SK-N-SH treated with all-trans-retinoic acid at 6 μM for 48 hours (cell line): ENCODE measurements around the gene RPRD1A.

Experiments used
- ATAC-seq: fragments of 200-7000 bp; cut with Tn5 transposase; 3 replicates; pipeline ENCODE4 v1.9.1; 2020; ENCODE audit warnings: mild to moderate bottlenecking, moderate library complexity
- ARNTL ChIP-seq: fragments of 450-650 bp; formaldehyde crosslinking; IDR thresholded peaks from 2 replicates; pipeline ENCODE4 v1.5.0; 2020; ENCODE audit warnings: low read depth, mild to moderate bottlenecking, moderate library complexity, borderline replicate concordance
- BACH2 ChIP-seq: fragments of 250-450 bp; sonication (Bioruptor Pico); IDR thresholded peaks from 2 replicates; pipeline ENCODE4 v1.9.0; 2021; ENCODE audit warnings: mild to moderate bottlenecking, borderline replicate concordance
- CSDC2 ChIP-seq: fragments of 250-450 bp; sonication (Bioruptor Pico); IDR thresholded peaks from 2 replicates; pipeline ENCODE4 v1.5.0; 2020; ENCODE audit warnings: mild to moderate bottlenecking, moderate library complexity
- ESRRG ChIP-seq: fragments of 250-450 bp; sonication (Bioruptor Pico); IDR thresholded peaks from 2 replicates; pipeline ENCODE4 v1.6.1; 2021; ENCODE audit warnings: mild to moderate bottlenecking
- GLIS3 ChIP-seq: fragments of 250-450 bp; sonication (Bioruptor Pico); IDR thresholded peaks from 2 replicates; pipeline ENCODE4 v1.5.0; 2020; ENCODE audit warnings: mild to moderate bottlenecking, moderate library complexity
- ISL1 ChIP-seq: fragments of 250-450 bp; sonication (Bioruptor Pico); IDR thresholded peaks from 2 replicates; pipeline ENCODE4 v2.1.2; 2022; ENCODE audit warnings: mild to moderate bottlenecking, moderate library complexity
- OSR1 ChIP-seq: fragments of 250-450 bp; sonication (Bioruptor Pico); IDR thresholded peaks from 2 replicates; pipeline ENCODE4 v1.8.0; 2022; ENCODE audit warnings: moderate library complexity, mild to moderate bottlenecking, inconsistent platforms
- PPARA ChIP-seq: fragments of 250-450 bp; sonication (Bioruptor Pico); IDR thresholded peaks from 2 replicates; pipeline ENCODE4 v1.5.0; 2020; ENCODE audit warnings: mild to moderate bottlenecking, borderline replicate concordance
- RARB ChIP-seq: fragments of 250-450 bp; sonication (Bioruptor Pico); IDR thresholded peaks from 2 replicates; pipeline ENCODE4 v1.8.0; 2021; ENCODE audit warnings: mild to moderate bottlenecking, moderate library complexity
- SNAI2 ChIP-seq: fragments of 250-450 bp; sonication (Bioruptor Pico); IDR thresholded peaks from 2 replicates; pipeline ENCODE4 v1.5.0; 2020; ENCODE audit warnings: mild to moderate bottlenecking, moderate library complexity
- TCF4 ChIP-seq: fragments of 250-450 bp; sonication (Bioruptor Pico); IDR thresholded peaks from 2 replicates; pipeline ENCODE4 v1.8.0; 2021; ENCODE audit warnings: mild to moderate bottlenecking, moderate library complexity, borderline replicate concordance
- TOX ChIP-seq: fragments of 250-450 bp; sonication (Bioruptor Pico); IDR thresholded peaks from 2 replicates; pipeline ENCODE4 v1.8.0; 2021; ENCODE audit warnings: mild to moderate bottlenecking, moderate library complexity, borderline replicate concordance
- ZC3H10 ChIP-seq: fragments of 250-450 bp; sonication (Bioruptor Pico); IDR thresholded peaks from 2 replicates; pipeline ENCODE4 v1.5.1; 2021; ENCODE audit warnings: mild to moderate bottlenecking, moderate library complexity
- ZFP3 ChIP-seq: fragments of 250-450 bp; sonication (Bioruptor Pico); IDR thresholded peaks from 2 replicates; pipeline ENCODE4 v1.5.0; 2020; ENCODE audit warnings: mild to moderate bottlenecking, moderate library complexity
- ZFP30 ChIP-seq: fragments of 450-650 bp; formaldehyde crosslinking; IDR thresholded peaks from 2 replicates; pipeline ENCODE4 v1.5.0; 2022; ENCODE audit warnings: mild to moderate bottlenecking, moderate library complexity
- ZNF565 ChIP-seq: fragments of 450-650 bp; formaldehyde crosslinking; conservative IDR thresholded peaks from 2 replicates; pipeline ENCODE4 v1.5.0; 2020; ENCODE audit warnings: low read depth, mild to moderate bottlenecking, moderate library complexity
- ZNF70 ChIP-seq: fragments of 450-650 bp; formaldehyde crosslinking; IDR thresholded peaks from 2 replicates; pipeline ENCODE4 v1.5.0; 2020; ENCODE audit warnings: mild to moderate bottlenecking, moderate library complexity
- ZNF8 ChIP-seq: fragments of 450-650 bp; formaldehyde crosslinking; IDR thresholded peaks from 2 replicates; pipeline ENCODE4 v1.5.0; 2020; ENCODE audit warnings: mild to moderate bottlenecking, moderate library complexity
- TF ChIP-seq, protein P1 (sequence below): fragments of 250-450 bp; sonication (Bioruptor Pico); IDR thresholded peaks from 2 replicates; pipeline ENCODE4 v1.8.0; 2020; ENCODE audit warnings: mild to moderate bottlenecking, moderate library complexity, borderline replicate concordance
- TF ChIP-seq, protein P2 (sequence below): fragments of 250-450 bp; sonication (Bioruptor Pico); IDR thresholded peaks from 2 replicates; pipeline ENCODE4 v1.5.1; 2021; ENCODE audit warnings: mild to moderate bottlenecking, moderate library complexity
- TF ChIP-seq, protein P3 (sequence below): fragments of 250-450 bp; sonication (Bioruptor Pico); IDR thresholded peaks from 2 replicates; pipeline ENCODE4 v1.5.1; 2020; ENCODE audit warnings: low read depth, mild to moderate bottlenecking, moderate library complexity
- TF ChIP-seq, protein P4 (sequence below): fragments of 250-450 bp; sonication (Bioruptor Pico); IDR thresholded peaks from 2 replicates; pipeline ENCODE4 v1.5.0; 2020; ENCODE audit warnings: mild to moderate bottlenecking, moderate library complexity
- TF ChIP-seq, protein P5 (sequence below): fragments of 250-450 bp; sonication (Bioruptor Pico); IDR thresholded peaks from 2 replicates; pipeline ENCODE4 v1.8.0; 2021; ENCODE audit warnings: low read depth, mild to moderate bottlenecking, moderate library complexity, borderline replicate concordance

RPRD1A gene

DNA sequence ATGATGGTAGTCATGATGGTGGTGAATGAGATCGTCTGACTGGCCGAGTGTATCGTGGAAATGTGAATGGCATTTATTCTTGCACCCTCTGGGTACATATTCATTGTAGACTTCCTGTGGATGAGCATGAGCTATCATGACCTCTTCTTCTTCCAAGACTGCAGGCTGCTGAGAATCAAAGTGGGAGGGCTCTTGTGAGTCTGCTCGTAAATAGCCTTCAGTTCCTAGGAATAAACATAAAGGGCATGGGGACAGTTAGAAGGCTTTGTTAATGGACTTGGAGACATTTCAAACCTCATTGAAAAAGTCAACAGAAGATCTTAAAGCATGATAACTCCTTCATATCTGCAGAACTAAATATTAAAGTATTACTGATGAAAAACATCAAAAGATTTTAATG is 46.9 kb upstream of the RPRD1A start:
- TF ChIP-seq ISL1 (CRISPR knock-in tag): no peak
- no peak for ATAC-seq

DNA sequence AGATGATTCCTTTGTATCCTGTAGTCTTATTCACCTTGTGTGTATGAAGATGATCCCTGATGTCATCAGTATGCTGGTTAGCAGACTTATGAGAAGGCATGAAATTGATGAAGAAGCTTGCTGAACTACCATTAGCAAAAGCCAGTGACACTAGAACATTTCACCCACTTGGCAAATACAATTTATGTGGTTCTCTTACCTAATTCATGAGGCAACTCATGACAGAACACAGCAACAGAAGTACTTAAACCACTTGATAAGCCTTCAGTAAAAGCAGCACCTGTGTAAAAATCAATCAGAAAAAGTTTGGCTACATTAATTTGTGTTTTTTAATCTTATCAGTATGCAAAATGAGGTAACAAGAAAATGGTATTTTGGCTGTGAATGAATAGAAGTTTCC is 44.9 kb upstream of the RPRD1A start:
- no peak for TF ChIP-seq CSDC2 (CRISPR knock-in tag)
- TF ChIP-seq, protein P1, sequence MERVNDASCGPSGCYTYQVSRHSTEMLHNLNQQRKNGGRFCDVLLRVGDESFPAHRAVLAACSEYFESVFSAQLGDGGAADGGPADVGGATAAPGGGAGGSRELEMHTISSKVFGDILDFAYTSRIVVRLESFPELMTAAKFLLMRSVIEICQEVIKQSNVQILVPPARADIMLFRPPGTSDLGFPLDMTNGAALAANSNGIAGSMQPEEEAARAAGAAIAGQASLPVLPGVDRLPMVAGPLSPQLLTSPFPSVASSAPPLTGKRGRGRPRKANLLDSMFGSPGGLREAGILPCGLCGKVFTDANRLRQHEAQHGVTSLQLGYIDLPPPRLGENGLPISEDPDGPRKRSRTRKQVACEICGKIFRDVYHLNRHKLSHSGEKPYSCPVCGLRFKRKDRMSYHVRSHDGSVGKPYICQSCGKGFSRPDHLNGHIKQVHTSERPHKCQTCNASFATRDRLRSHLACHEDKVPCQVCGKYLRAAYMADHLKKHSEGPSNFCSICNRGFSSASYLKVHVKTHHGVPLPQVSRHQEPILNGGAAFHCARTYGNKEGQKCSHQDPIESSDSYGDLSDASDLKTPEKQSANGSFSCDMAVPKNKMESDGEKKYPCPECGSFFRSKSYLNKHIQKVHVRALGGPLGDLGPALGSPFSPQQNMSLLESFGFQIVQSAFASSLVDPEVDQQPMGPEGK (CRISPR knock-in tag): no peak
- no peak for TF ChIP-seq OSR1 (CRISPR knock-in tag)
- TF ChIP-seq, protein P2, sequence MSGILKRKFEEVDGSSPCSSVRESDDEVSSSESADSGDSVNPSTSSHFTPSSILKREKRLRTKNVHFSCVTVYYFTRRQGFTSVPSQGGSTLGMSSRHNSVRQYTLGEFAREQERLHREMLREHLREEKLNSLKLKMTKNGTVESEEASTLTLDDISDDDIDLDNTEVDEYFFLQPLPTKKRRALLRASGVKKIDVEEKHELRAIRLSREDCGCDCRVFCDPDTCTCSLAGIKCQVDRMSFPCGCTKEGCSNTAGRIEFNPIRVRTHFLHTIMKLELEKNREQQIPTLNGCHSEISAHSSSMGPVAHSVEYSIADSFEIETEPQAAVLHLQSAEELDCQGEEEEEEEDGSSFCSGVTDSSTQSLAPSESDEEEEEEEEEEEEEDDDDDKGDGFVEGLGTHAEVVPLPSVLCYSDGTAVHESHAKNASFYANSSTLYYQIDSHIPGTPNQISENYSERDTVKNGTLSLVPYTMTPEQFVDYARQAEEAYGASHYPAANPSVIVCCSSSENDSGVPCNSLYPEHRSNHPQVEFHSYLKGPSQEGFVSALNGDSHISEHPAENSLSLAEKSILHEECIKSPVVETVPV (CRISPR knock-in tag): no peak
- TF ChIP-seq, protein P3, sequence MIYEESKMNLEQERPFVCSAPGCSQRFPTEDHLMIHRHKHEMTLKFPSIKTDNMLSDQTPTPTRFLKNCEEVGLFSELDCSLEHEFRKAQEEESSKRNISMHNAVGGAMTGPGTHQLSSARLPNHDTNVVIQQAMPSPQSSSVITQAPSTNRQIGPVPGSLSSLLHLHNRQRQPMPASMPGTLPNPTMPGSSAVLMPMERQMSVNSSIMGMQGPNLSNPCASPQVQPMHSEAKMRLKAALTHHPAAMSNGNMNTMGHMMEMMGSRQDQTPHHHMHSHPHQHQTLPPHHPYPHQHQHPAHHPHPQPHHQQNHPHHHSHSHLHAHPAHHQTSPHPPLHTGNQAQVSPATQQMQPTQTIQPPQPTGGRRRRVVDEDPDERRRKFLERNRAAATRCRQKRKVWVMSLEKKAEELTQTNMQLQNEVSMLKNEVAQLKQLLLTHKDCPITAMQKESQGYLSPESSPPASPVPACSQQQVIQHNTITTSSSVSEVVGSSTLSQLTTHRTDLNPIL: no peak
- no peak for TF ChIP-seq TCF4 (CRISPR knock-in tag)
- no peak for TF ChIP-seq ZNF8 (CRISPR knock-in tag)
- TF ChIP-seq RARB: no peak
- TF ChIP-seq, protein P4, sequence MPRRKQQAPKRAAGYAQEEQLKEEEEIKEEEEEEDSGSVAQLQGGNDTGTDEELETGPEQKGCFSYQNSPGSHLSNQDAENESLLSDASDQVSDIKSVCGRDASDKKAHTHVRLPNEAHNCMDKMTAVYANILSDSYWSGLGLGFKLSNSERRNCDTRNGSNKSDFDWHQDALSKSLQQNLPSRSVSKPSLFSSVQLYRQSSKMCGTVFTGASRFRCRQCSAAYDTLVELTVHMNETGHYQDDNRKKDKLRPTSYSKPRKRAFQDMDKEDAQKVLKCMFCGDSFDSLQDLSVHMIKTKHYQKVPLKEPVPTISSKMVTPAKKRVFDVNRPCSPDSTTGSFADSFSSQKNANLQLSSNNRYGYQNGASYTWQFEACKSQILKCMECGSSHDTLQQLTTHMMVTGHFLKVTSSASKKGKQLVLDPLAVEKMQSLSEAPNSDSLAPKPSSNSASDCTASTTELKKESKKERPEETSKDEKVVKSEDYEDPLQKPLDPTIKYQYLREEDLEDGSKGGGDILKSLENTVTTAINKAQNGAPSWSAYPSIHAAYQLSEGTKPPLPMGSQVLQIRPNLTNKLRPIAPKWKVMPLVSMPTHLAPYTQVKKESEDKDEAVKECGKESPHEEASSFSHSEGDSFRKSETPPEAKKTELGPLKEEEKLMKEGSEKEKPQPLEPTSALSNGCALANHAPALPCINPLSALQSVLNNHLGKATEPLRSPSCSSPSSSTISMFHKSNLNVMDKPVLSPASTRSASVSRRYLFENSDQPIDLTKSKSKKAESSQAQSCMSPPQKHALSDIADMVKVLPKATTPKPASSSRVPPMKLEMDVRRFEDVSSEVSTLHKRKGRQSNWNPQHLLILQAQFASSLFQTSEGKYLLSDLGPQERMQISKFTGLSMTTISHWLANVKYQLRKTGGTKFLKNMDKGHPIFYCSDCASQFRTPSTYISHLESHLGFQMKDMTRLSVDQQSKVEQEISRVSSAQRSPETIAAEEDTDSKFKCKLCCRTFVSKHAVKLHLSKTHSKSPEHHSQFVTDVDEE (CRISPR knock-in tag): no peak
- no peak for TF ChIP-seq ZC3H10 (CRISPR knock-in tag)
- no peak for TF ChIP-seq ZNF565
- TF ChIP-seq ZFP30: no peak
- no peak for TF ChIP-seq TOX (CRISPR knock-in tag)
- no peak for TF ChIP-seq GLIS3 (CRISPR knock-in tag)
- no peak for TF ChIP-seq SNAI2 (CRISPR knock-in tag)
- no peak for TF ChIP-seq PPARA (CRISPR knock-in tag)
- TF ChIP-seq ZNF70 (CRISPR knock-in tag): no peak
- TF ChIP-seq, protein P5, sequence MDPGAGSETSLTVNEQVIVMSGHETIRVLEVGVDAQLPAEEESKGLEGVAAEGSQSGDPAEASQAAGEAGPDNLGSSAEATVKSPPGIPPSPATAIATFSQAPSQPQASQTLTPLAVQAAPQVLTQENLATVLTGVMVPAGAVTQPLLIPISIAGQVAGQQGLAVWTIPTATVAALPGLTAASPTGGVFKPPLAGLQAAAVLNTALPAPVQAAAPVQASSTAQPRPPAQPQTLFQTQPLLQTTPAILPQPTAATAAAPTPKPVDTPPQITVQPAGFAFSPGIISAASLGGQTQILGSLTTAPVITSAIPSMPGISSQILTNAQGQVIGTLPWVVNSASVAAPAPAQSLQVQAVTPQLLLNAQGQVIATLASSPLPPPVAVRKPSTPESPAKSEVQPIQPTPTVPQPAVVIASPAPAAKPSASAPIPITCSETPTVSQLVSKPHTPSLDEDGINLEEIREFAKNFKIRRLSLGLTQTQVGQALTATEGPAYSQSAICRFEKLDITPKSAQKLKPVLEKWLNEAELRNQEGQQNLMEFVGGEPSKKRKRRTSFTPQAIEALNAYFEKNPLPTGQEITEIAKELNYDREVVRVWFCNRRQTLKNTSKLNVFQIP: no peak

DNA sequence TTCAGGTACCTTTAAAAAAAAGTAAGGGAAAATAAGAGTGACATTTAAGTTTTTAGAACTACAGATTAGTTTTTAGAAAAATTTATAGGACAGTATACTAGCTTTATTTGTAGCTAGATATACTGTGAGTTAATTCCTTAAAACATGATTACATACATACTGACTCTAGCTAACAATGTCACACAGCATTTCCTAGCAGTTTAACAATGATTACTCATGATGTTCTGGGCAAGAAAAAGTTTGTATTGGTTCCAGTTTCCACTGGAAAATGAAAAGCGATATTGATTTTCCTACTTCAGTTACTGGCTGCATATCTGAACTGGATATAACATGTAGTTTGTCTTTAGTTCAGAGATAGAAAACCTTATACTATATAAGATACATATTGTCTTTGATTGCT is 42.4 kb upstream of the RPRD1A start:
- TF ChIP-seq TOX (CRISPR knock-in tag) (no peak), PPARA (CRISPR knock-in tag) (no peak), ZFP3 (CRISPR knock-in tag) (no peak), ESRRG (CRISPR knock-in tag) (no peak)
- TF ChIP-seq, all 23 proteins: peak for 0
- no peak for ATAC-seq

More for the DNA sequence above, 44.9 kb upstream of the RPRD1A start:
- ATAC-seq: no peak

DNA sequence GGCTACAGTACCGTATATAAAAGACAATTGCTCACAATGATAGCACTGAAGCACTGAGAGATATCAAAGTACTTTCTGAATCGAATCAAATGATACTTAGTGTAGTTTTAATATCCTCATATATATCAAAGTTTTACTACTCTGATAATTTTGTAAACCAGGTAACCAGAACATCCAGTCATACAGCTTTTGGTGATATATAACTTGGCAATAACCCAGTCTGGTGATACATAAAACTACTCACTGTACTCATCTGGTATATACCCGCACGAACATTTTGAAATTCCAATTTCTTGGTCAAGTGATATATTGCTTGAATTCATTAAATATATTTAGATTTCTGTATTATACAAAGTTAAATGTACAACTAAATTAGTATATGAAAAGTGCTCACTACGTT is 41.2 kb upstream of the RPRD1A start:
- no peak for ATAC-seq
- TF ChIP-seq ZNF565 (no peak), ISL1 (CRISPR knock-in tag) (no peak), ZNF8 (CRISPR knock-in tag) (no peak), ARNTL (no peak), BACH2 (CRISPR knock-in tag) (no peak), SNAI2 (CRISPR knock-in tag) (no peak), GLIS3 (CRISPR knock-in tag) (no peak), TOX (CRISPR knock-in tag) (no peak), ZFP30 (no peak), ZC3H10 (CRISPR knock-in tag) (no peak), PPARA (CRISPR knock-in tag) (no peak), OSR1 (CRISPR knock-in tag) (no peak), CSDC2 (CRISPR knock-in tag) (no peak)
- TF ChIP-seq, protein P1 (CRISPR knock-in tag): no peak
- TF ChIP-seq, protein P4 (CRISPR knock-in tag): no peak
